Left lung (tissue), 10 donors: ENCODE data around the gene NDUFS8. TPM values are rescaled to one million over a fixed set of nuclear protein-coding genes. Genes with fewer than 3 reads are reported as not detected.

Experiments
- ATAC-seq: fragments of 200-7000 bp; cut with Tn5 transposase; one replicate; pipeline ENCODE4 v1.9.1; 2020; ENCODE audit warnings: moderate library complexity
- DNase-seq, 4 donors: peaks; one replicate each; pipeline ENCODE4 v3.0.0-alpha.2; 2013 to 2020
- H3K27ac ChIP-seq, 2 donors: fragments of 200-600 bp; sonication (generic) in 1 of 2; one replicate each; pipeline versions ENCODE4 v1.5.0 to v1.8.0; 2020 to 2021
- H3K27me3 ChIP-seq, 2 donors: fragments of 200-600 bp; sonication (generic) in 1 of 2; one replicate each; pipeline versions ENCODE4 v1.5.0 to v1.8.0; 2020 to 2021
- H3K36me3 ChIP-seq, 2 donors: fragments of 200-600 bp; sonication (generic) in 1 of 2; one replicate each; pipeline versions ENCODE4 v1.5.0 to v1.8.0; 2020 to 2021
- H3K4me1 ChIP-seq, 2 donors: fragments of 200-600 bp; one replicate each; pipeline ENCODE4 v1.8.0; 2021
- H3K4me3 ChIP-seq, 2 donors: fragments of 200-600 bp; sonication (generic) in 1 of 2; one replicate each; pipeline versions ENCODE4 v1.5.0 to v1.8.0; 2020 to 2021; ENCODE audit warnings: mild to moderate bottlenecking in 1 of 2
- H3K9me3 ChIP-seq, 2 donors: fragments of 200-600 bp; sonication (generic) in 1 of 2; one replicate each; pipeline versions ENCODE4 v1.5.0 to v1.8.0; 2020 to 2021
- intact Hi-C, 2 donors: fragments of 100-400 bp; cut with DNase I; formaldehyde crosslinking; loops; one replicate each; pipeline versions ENCODE4 v1.11.2 to v1.14.2; 2022
- polyA plus RNA-seq, 6 donors: library from polyadenylated mRNA; unstranded; fragments of 120-200 nt; gene quantifications; one replicate each; pipeline ENCODE4 v1.2.1, GENCODE V29; 2013; ENCODE audit not compliant: insufficient read length in 6 of 6
- total RNA-seq, 2 donors: library from RNA; stranded (reverse); fragmentation: NEBNext Ultra II Directional; extraction: Animal tissue kit (Norgen Biotek cat#: 25700); gene quantifications; one replicate each; pipeline ENCODE4 v1.2.1, GENCODE V29; 2021
- TF ChIP-seq, protein P1 (sequence below), 2 donors: fragments of 200-600 bp; sonication (generic) in 1 of 2; IDR thresholded peaks; one replicate each; pipeline versions ENCODE4 v1.5.0 to v1.8.0; 2021; ENCODE audit warnings: antibody characterized with exemption in 2 of 2
- donor health status: DM: no; HTN: yes; CAD: no.
- donor health status: DM: no; HTN: no; CAD: no.

The NDUFS8 gene
- total and polyA plus RNA-seq, 8 donors, result 44.8 to 151 (median 57.5) TPM

DNA sequence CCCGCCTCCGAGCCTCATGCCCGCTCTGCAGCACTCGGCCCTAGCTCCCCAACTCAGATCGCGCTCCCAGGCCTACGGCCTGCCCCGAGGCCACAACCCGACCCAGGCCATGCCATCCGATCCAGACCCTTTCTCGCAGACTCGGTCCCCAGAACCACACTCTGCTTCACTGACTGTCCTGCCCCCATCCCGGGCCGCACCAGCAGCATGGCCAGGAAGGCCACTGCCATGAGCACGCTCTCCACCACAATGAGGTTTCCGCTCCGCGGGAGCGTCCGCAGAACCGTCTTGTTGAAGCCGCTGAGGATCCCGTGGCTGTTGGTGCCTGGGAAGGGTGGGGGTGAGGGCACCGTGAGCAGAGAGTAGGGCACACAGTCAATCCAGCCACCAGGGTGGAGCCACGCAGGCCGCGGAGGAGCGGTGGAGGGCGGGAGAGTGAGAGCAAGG is 33.0 kb upstream of the NDUFS8 start:
- Histone ChIP-seq H3K4me1 (peaks cover 5 to 51% of the 10 kb centered on the region in 2 donors), H3K9me3 (no peaks in the 10 kb centered on the region), H3K36me3 (peaks cover 0 to 61% of the 10 kb centered on the region in 2 donors), H3K4me3 (no peak overlapping the region), H3K27ac (no peak overlapping the region), H3K27me3 (no peaks in the 10 kb centered on the region)
- intact Hi-C loops, result no loop called here
- ATAC-seq, result no peak
- peak in 1 of 4 donors; percentile 79 for DNase-seq
- TF ChIP-seq, protein P1, sequence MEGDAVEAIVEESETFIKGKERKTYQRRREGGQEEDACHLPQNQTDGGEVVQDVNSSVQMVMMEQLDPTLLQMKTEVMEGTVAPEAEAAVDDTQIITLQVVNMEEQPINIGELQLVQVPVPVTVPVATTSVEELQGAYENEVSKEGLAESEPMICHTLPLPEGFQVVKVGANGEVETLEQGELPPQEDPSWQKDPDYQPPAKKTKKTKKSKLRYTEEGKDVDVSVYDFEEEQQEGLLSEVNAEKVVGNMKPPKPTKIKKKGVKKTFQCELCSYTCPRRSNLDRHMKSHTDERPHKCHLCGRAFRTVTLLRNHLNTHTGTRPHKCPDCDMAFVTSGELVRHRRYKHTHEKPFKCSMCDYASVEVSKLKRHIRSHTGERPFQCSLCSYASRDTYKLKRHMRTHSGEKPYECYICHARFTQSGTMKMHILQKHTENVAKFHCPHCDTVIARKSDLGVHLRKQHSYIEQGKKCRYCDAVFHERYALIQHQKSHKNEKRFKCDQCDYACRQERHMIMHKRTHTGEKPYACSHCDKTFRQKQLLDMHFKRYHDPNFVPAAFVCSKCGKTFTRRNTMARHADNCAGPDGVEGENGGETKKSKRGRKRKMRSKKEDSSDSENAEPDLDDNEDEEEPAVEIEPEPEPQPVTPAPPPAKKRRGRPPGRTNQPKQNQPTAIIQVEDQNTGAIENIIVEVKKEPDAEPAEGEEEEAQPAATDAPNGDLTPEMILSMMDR (IDR thresholded peaks at IDR 0.05), result no peak

DNA sequence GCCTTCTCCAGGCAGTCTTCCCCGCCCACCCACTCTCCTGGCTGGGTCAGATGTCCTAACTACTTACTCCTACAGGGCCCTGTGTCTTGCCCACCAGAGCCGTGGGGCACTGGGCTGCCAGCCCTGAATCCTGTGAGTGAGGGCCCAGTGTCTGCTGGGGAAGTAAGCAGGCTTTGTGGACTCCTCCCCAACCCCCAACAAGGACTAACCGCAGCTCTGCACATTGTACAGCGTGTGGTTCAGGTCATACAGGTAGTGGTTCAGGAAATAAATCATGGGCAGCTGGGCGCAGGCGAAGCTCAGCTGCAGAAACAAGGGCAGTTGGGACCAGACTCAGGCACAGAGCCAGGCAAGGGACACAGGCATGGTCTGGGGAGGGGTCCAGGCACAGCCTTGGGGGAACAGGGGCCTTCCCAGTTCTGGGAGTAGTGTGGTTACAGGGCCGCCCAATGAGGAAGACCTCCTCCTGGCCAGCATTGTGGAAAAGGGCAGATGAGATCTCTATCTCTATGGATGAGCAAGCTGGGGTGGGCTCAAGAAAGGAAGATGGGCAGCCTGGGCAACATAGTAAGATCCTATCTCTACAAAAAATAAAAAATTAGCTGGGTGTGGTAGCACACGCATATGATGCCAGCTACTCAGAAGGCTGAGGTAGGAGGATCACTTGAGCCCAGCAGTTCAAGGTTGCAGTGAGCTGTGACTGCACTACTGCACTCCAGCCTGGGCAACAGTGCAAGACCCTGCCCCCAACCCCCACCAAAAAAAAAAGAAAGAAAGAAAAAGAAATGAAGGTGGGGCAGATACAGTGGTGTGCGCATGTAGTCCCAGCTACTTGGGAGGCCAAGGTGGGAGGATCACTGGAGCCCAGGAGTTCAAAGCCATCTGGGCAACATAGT is 32.1 kb upstream of the NDUFS8 start:
- DNase-seq (peak in 2 of 4 donors; percentile 10 to 48), ATAC-seq (no peak)
- intact Hi-C loops, result no loop called here
- Histone ChIP-seq H3K36me3 (peaks cover 0 to 54% of the 10 kb centered on the region in 2 donors), H3K27ac (no peak overlapping the region), H3K27me3 (no peaks in the 10 kb centered on the region), H3K9me3 (no peaks in the 10 kb centered on the region), H3K4me1 (peaks cover 5 to 60% of the 10 kb centered on the region in 2 donors), H3K4me3 (no peak overlapping the region)
- TF ChIP-seq, protein P1 (IDR thresholded peaks at IDR 0.05), result no peak

DNA sequence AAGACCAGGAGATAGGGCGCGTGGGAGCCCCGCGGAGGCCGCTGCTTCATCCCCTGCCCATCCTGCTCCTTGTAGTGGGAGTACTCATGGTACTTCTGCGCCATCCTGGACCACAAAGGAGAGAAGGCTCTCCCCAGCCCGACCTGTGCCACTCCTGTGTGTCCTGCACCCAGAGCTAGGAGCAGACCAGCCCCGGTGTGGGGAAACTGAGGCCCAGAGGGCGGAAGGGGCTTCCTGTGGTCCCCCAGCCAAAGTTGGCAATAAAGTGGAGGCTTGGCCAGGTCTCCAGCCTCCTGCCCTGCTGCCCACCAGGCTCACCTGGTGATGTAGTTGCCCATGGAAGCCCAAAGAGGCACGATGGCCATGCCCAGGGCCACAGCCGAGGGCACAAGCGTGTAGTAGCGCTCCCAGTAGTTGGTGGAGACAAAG is 31.3 kb upstream of the NDUFS8 start:
- Histone ChIP-seq H3K36me3 (peaks cover 0 to 48% of the 10 kb centered on the region in 2 donors), H3K27ac (no peak overlapping the region), H3K4me3 (no peak overlapping the region), H3K9me3 (no peaks in the 10 kb centered on the region), H3K27me3 (no peaks in the 10 kb centered on the region), H3K4me1 (peaks cover 6 to 64% of the 10 kb centered on the region in 2 donors)
- DNase-seq, result peak in 1 of 4 donors; percentile 27
- TF ChIP-seq, protein P1 (IDR thresholded peaks at IDR 0.05), result no peak
- no peak for ATAC-seq
- intact Hi-C loops, result no loop called here

DNA sequence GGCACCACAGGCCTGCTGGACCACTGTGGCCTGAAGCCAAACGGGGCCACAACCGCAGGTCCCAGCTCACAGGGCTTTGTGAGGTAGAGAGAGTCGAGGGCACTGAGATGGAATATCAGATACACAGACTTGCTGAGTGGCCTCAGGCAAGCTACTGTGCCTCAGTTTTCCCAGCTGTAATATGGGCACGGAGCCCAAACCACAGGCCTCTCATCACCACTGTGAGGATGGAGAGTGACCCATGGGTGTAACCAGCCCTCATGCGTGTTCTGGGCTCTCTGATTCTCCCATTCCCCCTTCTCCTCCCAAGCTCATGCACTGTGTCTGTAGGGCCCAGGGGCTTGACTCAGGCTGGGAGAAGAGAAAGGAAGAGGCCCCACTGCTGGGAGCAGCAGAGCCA is 30.8 kb upstream of the NDUFS8 start:
- H3K9me3 ChIP-seq, result no peaks in the 10 kb centered on the region
- H3K27ac ChIP-seq, result no peak overlapping the region
- no peak for DNase-seq
- H3K4me1 ChIP-seq, result peaks cover 8 to 69% of the 10 kb centered on the region in 2 donors
- H3K4me3 ChIP-seq, result no peak overlapping the region
- intact Hi-C loops, result no loop called here
- H3K27me3 ChIP-seq, result no peaks in the 10 kb centered on the region
- peaks cover 0 to 43% of the 10 kb centered on the region in 2 donors for H3K36me3 ChIP-seq
- TF ChIP-seq, protein P1 (IDR thresholded peaks at IDR 0.05), result no peak
- no peak for ATAC-seq

DNA sequence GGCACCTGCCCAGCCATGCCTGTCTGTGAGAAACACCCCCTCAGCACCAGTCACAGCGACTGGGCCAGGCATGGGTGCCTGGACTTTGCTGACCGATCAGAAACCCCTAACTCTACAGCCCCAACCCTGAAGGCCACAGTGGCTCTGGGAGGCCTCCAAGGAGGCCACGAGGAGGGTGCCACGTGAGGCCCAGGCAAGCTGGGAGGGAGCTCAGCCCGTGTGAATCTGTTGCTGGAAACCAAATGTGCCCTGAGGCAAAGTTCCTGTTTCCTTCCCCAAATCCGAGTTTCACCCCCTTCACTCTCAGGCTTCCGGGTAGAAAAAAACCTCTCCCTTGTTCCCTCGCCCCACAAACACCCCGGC is 27.9 kb upstream of the NDUFS8 start:
- intact Hi-C loops, result no loop called here
- peak overlapping the region in 1 of 2 donors; percentile 94 for H3K27ac ChIP-seq
- peak; percentile 5 for ATAC-seq

More for the DNA sequence above, 27.9 kb upstream of the NDUFS8 start:
- peaks cover 3 to 56% of the 10 kb centered on the region in 2 donors for H3K4me1 ChIP-seq
- peaks cover 0 to 20% of the 10 kb centered on the region in 2 donors for H3K36me3 ChIP-seq
- no peaks in the 10 kb centered on the region for H3K27me3 ChIP-seq
- TF ChIP-seq, protein P1 (IDR thresholded peaks at IDR 0.05), result no peak
- DNase-seq, result peak in 1 of 4 donors; percentile 85
- H3K9me3 ChIP-seq, result no peaks in the 10 kb centered on the region
- peak overlapping the region in 1 of 2 donors; percentile 83 for H3K4me3 ChIP-seq
